ENCODE data around the gene AGFG1.
A peak's percentile ranks its signal among the peaks of the same experiment; 100 is the strongest.
"Not testable (repeated sequence)": the region's sequence is repeated elsewhere in the genome, so short reads cannot be mapped to it uniquely, and the experiment has no call there.

The AGFG1 gene

DNA sequence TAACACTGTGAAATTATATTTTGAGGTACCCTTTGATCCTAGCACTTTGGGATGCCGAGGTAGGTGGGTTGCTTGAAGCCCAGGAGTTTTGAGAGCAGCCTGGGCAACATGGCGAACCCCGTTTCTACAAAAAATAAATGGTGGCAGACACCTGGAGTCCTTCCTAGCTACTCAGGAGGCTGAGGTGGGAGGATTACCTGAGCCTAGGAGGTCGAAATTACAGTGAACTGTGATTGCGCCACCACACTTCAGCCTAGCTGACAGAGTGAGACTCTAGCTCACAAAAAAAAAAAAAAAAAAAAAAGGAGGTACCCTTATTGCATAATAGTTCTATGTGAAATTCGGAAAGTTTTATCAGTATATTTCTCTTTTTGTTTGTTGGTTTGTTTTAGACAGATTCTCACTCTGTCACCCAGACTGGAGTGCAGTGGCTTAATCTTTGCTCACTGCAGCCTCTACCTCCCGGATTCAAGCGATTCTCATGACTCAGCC is 67.6 kb downstream of the AGFG1 start:
- no peak for DNase-seq

DNA sequence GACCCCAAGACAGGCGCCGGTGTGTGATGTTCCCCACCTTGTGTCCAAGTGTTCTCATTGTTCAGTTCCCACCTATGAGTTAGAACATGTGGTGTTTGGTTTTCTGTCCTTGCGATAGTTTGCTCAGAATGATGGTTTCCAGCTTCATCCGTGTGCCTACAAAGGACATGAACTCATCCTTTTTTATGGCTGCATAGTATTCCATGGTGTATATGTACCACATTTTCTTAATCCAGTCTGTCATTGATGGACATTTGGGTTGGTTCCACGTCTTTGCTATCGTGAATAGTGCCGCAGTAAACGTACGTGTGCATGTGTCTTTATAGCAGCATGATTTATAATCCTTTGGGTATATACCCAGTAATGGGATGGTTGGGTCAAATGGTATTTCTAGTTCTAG is 68.4 kb downstream of the AGFG1 start:
- not testable (repeated sequence) for DNase-seq

DNA sequence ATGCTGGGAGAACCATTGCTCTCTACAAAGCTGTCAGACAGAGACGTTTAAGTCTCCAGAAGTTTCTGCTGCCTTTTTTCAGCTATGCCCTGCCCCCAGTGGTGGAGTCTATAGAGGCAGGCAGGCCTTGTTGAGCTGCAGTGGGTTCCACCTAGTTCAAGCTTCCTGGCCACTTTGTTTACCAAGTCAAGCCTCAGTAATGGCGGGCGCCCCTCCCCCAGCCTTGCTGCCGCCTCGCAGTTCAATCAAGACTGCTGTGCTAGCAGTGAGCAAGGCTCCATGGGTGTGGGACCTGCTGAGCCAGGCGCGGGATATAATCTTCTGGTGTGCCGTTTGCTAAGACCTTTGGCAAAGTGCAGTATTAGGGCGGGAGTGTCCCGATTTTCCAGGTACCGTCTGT is 74.0 kb downstream of the AGFG1 start:
- no peak for DNase-seq

DNA sequence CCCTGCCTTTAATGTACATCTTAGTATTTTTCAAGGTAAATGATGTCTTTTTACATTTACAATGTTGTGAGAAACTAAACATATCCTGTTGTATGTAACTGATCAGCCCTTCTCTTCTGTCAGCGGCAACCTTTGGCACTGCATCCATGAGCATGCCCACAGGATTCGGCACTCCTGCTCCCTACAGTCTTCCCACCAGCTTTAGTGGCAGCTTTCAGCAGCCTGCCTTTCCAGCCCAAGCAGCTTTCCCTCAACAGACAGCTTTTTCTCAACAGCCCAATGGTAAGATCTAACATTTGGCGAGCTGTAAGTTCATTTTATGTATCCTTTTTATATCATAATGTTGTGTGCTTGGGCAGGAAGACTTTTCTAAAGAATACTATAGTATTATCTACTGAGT is 79.9 kb downstream of the AGFG1 start:
- no peak for DNase-seq

DNA sequence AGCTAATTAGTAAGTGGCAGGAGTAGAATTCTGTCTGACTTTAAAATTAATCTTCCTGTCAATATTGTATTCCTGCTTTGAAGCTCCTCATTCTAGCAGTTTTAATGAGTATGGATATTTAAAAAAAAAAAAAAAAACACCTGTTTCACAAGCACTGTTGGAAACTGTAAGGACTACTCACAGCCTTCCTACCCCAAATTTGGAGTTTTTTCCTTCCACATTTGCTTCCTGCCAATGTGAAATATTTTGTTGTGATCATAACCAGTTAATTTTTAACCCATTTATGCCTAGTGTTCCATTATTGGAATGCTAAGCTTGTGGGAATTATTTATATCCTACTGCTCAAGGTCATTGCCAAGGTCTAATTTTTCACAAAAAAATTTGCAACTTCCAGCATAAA is 90.6 kb downstream of the AGFG1 start:
- DNase-seq: no peak

DNA sequence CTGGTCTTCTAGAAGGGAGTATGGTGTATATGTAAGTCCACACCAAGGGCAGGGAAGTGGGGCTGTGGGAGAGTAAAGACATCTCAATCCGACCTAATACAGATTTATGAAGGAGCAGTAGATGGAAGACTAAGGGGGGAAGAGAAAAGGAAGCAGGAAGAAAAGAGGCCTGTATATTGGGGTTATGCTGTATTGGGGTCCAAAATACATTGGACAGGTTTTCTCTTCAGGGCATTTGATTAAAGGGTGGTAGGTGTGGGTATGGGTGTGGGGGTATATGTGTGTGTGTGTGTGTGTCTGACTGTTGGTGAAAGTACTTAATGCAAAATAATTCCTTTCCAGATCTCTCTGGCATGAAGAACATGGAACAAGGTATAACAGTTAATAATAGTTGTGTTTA is 93.1 kb downstream of the AGFG1 start:
- DNase-seq: no peak

DNA sequence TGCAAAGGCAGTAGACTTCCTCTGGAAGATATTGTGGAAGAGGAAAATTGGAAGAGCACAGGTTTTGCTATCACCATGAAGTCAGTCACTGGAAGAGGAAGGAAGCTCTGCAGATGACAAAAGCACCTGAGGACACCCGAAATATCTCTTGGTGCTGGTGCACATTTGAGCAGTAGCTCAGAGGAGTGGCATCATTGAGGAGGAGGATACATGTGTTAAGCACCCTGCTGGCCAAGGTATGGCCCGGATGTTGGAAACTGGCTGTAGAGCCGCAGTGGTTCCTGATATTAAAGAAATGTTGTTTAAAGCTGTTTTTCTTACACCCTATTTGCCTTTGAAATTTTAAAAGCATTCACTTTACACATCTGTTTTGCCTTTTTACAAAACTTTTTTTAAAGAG is 94.1 kb downstream of the AGFG1 start:
- DNase-seq: no peak

DNA sequence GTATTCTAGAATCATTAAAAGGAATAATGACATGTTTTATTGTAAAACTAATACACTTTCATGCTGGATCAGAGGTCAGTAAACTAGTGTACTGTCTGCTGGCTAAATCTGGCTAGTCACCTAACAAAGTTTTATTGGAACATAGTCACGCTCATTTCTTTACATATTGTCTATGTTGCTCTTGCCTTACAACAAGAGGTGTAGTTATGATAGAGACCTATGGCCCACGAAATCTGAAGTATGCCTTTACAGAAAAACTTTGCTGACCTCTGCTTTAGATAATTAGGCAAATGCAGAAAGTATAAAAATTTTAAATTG is 96.9 kb downstream of the AGFG1 start:
- no peak for DNase-seq

DNA sequence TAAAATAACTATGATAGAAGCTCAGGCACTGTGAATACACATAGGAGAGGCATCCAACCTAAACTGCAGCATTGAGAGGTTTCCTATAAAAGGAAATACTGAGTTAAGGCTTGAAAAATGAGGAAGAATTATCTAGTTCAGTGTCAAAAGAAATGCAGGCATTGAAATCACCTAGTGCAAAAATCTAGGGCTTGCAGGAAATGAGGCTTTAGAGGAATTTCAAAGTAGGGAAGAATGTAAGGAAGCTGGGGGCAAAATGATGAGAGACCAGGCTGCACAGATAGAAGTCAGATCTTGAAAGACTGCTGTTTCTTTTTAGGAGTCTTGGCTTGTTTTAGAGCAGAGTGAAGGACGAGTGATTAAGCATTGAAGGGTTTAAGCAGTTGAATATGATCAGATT is 98.7 kb downstream of the AGFG1 start:
- no peak for DNase-seq

DNA sequence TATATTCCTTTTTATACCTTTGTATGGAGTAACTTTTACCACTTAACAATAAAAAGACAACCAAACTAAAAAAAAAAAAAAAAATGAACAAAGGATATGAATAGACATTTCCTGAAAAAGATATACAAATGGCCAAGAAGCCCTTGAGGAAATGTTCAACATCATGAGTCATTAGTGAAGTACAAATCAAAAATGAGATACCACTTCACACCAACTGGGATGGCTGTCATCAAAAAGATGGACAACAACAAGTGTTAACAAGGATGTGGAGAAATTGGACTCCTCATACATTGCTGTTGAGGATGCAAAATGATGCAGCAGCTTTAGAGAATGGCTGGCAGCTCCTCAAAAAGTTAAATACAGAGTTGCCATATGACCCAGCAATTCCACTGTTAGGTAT is 104.2 kb downstream of the AGFG1 start:
- DNase-seq: no peak

DNA sequence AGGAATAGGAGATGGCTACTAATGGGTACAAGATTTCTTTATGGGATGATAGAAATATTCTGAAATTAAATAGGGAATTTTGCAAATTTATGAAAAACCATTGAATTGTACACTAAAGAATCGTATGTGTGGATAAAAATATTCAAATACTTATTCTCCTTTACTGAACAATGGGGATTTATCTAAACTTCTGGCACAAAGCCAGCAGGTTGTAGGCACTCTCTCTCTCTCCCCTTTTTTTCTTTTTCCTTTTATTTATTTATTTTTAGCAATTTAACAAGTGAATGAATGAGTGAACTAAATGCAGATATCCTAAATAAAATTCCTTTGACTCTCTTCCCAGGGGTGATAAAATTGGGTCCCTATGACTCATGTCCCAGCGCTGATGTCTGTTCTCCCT is 104.9 kb downstream of the AGFG1 start:
- no peak for DNase-seq

DNA sequence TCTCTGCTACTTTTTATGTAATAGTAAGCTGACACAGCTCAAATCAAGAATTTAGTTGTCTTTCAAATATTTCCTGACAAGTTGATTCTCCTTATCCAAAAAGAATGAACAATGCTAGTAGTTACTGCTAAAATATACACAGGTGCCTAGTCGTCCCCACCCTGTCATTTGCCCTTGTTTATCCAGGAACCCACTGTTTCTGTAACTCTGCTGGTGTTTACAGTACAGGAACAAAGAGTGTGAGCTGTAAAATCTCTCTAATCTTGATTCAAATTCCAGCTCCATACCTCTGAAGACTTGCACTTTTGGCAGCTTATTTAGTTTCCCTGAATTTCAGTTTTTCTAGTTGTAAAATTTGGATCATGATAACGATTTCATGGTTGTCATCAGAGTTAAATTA is 105.6 kb downstream of the AGFG1 start:
- DNase-seq: no peak

DNA sequence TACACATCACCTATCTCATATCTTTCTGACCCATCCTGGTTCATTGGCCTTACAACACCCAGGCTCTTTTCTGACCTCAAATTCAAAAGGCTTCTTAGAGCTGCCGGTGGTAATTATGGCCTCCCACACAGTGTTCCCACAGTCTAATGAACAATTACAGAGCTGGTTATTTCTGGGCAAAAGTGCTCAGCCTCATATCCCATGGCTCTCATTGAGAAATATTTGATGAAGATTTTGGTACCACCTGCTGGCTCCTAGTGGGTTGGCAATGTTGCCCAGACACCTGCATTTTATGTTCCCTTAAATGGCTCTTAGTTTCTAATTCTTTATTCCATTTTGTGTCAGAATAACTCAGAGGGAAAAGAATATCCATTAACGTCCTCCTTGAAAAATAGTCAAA is 106.7 kb downstream of the AGFG1 start:
- no peak for DNase-seq

DNA sequence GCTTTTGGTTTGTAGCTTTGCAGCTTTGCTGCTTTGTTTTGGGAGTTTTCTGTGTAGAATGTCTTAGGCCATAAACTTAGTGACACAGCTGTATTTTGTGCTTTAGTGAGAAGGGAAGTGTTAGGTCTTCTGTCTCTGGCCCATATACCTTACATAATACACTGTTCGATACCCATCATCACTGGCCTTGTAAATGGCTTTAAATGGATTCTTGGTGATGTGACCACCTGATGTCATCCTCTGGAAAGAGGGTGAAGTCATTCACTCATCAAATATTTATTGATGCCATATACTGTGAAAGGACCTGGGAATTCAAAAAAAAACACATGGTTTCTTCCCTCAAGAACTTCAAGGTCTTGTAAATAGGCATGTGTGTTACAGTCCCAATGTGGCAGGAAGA is 107.8 kb downstream of the AGFG1 start:
- DNase-seq: no peak

DNA sequence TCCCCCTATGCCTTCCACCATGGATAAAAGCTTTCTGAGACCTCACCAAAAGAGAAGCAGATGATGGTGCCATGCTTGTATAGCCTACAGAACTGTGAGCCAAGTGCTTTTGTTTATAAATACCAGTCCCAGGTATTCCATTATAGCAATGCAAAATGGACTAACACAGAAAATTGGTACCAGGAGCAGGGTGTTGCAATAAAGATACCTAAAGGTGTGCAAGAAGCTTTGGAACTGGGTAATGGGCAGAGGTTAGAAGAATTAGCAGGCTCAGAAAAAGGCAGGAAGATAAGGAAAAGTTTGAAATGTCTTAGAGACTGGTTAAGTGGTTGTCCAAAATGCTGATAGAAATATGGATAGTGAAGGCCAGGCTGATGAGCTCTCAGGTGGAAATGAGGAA is 110.4 kb downstream of the AGFG1 start:
- DNase-seq: no peak

DNA sequence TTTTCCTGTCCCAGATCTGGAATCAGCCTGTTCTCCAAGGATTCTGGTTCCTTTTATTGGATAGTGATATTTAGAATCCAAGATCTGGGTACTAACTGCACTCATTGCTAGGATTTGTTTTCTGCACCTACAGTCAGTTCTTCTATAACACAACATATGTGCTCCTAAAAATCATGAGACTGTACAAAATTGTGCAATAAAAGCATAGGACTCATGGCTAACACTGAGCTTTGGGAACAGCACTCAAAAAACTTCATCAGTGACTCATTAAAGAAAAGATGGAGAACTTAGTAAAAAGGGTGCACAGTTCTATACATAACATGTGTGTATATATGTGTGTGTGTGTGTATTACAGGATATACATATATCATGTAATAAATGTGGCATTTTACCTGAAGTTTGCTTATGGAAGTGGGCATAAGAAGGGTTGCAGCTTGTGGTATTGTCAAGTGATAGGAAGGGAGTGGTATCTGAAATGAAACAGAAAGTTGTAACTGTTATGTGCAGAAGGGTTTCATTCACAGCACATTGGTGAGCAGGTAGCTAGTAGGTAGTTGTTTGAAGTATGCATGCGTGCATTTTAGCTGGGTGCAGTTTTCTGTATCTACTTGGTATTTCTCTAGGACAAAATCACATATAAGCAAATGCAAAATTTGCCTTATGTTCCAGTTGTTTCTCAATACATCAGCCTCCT is 120.9 kb downstream of the AGFG1 start:
- no peak for DNase-seq

DNA sequence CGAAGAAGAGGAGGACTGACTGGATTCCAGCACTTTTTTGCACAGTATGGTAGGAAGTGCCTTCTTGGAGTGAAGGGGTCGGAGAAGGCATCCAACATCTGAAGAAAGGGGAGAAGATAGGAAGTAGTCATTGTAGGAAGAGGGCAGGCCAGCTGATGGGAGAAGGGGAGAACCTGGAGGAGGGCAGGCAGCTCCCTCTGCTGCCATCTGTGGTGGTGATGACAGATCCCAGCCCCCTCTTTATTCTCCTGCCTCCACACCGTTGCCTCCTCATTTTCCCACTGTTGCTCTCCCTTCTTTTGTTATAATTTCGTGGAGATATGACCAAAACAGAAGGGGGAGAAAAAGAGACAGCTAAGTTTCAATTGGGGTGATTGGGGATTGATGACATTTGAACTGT is 123.8 kb downstream of the AGFG1 start:
- DNase-seq: no peak

DNA sequence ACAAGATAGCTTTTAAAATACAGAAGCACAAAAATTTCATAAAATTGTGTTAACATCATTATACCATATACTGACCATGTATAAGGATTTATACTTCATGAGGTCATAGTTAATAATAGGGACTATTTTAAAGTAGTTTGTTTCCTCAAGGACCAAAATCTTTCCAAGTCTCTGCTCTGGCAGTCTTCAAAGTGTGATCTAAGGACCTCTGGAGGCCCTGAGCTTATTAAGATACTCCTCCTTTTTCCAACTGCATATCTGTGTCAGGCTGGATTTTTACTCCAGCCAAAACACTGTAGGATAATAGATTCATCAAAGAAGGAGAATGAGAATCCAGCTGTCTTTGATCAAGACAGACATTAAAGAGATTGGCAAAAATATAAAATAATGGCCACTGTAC is 125.1 kb downstream of the AGFG1 start:
- no peak for DNase-seq

DNA sequence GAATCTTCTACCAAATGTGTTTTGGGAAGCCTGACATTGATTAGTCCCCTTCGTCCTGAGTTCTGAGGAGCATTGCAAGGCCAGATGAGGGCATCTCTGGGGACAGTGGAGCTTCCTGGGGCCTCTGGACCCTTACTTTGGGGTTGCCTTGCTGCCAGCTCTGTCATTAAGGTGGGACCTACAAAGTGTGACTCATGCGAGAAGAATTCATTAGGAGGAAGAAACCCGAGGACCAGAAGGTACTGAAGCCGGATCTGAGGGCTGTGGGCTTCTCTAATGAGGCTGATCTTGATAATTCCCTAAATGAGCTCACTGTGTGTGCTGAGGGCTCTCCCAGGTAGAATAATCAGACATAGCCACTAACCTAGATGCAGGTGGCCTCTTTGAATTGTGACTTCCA is 126.0 kb downstream of the AGFG1 start:
- DNase-seq: no peak

DNA sequence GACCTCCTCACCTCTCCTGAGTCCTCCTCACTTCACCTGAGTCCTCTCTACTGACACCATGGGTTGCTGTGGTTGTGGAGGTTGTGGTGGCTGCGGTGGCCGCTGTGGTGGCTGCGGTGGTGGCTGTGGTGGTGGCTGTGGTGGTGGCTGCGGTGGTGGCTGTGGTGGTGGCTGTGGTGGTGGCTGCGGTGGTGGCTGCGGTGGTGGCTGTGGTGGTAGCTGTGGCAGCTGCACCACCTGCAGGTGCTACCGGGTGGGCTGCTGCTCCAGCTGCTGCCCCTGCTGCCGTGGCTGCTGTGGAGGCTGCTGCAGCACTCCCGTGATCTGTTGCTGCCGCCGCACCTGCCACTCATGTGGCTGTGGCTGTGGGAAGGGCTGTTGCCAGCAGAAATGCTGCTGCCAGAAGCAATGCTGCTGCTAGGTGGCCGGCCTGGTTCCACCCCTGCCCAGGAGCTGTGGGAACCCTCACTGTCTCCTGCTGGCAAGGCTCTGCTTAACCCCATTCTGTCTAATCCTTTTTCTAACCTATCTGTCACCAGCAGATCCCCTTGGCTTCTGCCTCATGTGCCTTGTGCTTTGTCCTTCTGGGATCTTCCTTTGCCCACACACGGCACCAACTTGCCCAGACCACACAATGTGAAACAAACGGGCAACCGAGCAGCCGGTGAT is 127.0 kb downstream of the AGFG1 start, which contains the start of gene SCYGR2:
Gene SCYGR2, plus strand, starts transcription at position 59 of the 669 bp plus-strand sequence. Its CDS starts 0 bp downstream, at position 59.
- DNase-seq: not testable (repeated sequence)

DNA sequence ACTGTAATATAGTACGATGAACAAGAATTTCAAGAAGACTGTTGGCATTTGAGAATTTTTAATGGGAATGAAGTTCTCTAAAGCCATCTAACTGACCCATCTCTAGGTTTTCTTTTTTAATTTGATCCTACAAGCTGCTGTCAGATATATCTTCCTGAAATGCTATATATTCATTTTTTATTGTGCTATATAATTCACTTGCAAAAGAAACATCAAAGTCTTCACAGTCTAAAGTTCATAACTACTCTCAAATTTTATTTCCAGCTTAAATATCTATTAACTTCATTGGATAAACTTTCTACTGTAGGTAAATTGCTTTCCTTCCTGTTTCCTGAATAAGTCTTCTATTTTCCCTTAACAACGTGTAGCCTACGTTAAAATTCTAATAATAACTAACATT is 130.4 kb downstream of the AGFG1 start:
- no peak for DNase-seq

DNA sequence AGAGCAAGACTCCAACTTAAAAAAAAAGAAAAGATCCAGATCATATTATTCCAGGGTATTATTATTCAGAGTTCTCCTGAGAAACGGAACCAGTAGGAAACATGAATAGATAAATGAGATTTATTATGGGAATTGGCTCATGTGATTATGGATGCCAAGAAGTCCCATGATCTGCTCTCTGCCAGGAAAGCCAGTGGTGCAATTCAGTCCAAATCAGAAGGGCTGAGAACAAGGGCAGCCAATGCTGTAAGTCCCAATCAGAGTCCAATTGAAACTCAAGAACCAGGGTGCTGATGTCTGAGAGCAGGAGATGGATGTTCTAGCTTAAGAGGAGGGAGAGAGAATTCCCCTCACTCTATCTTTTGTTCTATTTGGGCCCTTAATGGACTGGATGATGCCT is 134.5 kb downstream of the AGFG1 start:
- DNase-seq: no peak

DNA sequence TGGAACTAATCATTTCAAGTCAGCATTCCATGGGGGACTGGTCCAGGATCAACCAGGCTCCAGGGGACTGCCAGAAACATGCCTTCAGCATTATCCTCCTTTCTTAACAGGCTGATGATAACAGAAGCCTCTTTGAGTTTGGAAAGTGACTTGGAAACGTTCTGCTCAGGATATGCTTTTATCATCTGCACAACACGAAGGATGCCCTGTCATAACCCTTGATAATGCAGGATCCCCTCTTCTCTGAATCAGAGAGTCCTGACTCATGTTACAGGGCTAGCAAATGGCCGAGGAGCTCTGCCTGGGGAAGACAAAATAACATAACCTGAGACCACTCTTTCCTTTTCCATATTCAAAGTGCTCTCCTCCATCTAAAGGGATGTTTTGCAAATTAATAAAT is 136.0 kb downstream of the AGFG1 start:
- DNase-seq: no peak

DNA sequence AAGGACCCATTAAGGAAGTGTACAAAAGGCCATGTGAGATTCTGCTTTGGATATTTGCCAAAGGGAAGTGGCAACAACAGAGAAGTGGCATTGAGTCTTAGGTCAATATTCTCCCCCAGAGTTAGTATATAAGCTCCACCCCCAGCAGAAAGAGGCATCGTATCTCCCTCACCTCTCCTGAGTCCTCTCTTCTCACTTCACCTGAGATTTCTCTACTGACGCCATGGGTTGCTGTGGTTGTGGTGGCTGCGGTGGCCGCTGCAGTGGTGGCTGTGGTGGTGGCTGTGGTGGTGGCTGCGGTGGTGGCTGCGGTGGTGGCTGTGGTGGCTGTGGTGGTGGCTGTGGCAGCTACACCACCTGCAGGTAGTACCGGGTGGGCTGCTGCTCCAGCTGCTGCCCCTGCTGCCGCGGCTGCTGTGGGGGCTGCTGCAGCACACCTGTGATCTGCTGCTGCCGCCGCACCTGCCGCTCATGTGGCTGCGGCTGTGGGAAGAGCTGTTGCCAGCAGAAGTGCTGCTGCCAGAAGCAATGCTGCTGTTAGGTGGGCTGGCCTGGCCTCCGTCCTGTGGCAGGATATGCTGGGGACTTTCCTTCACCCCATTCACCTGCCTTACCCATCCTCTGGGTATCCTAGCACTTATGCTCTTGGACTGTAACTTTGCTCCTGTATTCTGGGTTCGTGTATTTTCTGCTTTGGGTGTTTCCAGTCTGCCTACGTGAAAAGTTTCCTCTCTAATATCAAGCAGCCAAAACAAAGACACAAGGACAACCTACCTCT is 136.8 kb downstream of the AGFG1 start:
- peak in 1 of 2 donors; percentile 4 for DNase-seq

Measured in bone marrow (tissue), 2 donors.